Activated CD8-positive, alpha-beta memory T cell treated with anti-CD3 and anti-CD28 coated beads for 24 hours (primary cell): ENCODE results near the gene APBB2.

ENCODE experiments used
- DNase-seq: peaks from one replicate; pipeline ENCODE4 v3.0.0-alpha.2; 2020

The APBB2 gene

DNA sequence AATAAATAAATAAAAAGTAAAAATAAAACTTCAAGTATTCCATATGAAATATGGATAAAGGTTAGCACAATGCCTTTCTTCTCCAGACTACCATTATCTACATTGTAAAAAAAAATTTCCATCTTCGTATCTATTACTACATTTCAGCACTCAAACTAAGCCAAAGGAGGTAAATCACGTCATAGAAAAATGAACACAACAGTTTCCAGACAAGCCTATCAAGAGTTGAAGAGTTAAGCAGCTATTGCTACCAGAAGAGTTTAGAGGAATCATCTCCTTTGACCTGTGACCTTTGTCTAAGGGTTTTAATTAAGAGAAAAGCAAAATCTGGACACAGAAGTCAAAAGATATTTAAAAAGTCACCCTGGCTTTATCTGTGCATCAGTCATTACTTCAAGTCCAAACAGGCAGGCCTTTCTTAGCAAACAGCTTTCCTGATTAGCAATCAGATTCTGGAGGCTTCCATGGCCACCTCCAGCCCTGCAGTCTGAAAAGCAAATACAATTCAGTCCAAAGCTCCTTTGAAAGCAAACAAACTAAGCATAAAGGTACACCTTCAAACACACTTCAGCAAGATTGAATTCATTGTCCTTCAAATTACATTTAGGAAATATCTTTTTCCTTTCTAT lies 82.2 kb downstream of the APBB2 start:
- no peak for DNase-seq

DNA sequence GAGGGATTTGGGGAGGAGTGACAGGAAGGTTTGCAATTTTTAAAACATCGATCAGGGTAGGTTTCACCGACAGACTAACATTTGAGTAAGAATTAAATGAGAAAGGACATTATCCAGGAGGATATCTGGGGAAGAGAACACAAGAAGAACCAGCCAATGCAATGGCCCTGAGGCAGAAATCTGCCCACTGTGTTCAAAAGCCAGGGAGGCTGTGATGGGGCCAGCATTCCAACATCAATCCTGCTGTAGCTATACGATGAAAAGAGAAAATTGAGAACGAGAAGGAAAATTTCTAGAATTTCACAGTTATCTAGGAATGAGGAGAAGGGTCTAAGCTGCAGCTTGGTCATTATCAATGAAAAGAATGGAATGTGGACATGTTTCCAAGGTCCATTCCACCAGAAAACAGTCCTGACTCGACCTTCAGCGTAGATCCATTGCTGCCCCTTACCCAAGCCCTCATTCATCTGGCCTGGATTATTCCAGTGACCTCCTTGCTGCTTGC lies 84.4 kb downstream of the APBB2 start:
- DNase-seq, result no peak

DNA sequence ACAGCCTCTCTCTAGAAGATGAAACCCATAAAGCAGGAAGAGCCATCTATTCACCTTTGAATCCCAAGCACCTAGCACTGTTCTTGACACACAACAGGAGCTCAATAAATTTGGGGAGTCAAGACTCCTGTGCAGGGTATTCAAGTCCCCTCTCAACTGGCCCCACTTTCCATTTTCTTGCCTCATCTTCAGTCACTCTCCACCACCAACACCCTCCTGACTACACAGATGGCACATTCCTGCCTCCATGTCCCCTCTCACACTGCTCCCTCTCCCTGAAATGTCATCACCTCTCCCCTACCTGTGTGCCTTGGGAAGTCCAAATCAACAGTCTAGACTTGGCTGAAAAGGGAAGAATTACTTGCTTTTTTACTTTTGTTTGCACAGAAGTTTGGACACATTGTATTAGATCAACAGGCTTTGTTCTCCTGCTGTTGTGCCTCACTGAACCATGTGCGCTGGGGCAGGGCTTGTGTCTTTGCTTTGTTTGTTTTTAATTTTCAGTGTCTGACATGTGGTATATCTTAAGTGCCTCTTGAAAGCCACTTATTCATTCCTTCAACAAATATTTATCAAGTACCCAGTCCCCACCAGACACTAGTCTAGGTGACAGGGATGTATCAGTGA lies 85.1 kb downstream of the APBB2 start:
- no peak for DNase-seq

DNA sequence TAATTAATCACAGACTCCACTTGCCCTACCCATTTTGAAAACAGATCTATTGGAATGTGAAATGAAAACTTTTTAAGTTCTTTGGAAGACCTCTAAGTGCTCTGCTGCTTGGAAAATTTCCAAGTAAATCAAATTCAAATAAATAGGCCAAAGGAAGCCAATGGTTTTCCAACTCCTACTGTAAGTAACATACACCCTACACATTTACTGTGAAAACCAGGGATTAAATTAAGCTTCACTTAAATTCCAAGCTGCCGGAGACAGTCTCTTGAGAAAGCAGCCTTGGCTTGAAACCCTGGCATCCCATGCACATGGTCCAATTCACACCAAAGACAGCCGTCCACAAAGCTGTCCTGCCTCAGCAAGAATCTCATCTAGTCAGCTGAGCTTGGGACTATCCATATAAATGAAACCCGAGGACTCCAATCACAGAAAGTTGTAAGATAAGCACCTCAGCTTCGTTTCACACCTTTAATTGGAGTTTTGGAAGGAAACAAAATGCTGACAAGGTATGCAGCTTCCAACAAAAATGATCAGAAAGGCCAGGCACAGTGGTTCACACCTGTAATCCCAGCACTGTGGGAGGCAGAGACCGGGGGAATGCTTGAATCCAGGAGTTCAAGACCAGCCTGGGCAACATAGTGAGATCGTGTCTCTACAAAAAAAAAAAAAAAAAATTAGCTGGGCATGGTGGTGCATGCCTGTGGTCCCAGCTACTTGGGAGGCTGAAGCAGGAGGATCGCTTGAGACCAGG lies 88.6 kb downstream of the APBB2 start:
- no peak for DNase-seq

DNA sequence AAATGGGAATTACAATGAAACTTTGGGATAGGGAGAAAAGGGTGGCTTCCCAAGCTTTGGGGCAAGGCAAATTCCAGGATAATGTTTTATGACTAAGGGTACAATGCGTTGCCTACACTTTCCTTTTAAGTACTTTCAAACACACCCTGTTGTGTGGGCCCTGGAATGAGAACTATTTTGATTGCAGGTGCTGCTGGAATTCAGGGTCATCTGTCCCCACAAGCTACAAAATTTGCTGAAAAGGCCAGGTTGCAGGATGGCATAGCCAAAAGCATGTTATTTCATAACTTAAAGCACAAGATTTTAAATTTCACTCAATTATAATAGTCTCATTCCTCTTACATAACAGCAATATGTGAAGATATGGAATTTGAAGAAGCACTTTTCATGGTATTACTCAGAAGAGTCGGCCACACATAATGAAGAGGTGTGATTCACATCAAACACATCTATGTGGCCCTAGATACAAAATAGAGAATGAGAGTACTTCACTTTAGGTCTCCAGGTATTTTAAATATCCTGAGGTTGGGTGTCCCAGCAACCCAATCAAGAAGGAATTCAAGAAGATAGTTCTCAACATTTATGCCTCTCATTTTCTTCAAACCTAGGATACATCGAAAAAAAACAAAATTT lies 89.3 kb downstream of the APBB2 start:
- DNase-seq, result no peak

DNA sequence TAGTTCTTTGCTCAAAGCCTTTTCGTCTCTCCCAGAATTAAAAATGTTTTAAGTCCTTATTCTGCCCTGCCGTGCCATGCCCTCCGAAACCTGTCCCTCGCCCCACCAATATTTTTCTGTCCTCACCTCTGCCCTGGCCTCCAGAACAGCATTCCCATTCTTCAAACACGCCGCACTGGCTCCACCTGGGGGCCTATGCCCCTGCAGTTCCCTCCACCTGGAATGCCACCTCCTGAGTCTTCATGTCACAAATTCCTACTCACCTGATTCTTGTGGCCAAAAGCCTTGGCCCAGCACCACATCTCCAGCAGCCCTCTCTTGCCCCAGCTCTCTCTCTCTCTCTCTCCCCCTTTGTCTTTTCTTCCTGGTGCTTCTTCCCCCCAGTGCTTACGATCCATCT lies 91.6 kb downstream of the APBB2 start:
- DNase-seq, result no peak

- DNase-seq, result no peak
Measured at GRCh38 chr4:41122309-41122708, 92.0 kb downstream of the APBB2 start.

GRCh38 chr4:41121906-41122305 lies 92.4 kb downstream of the APBB2 start:
- DNase-seq, result no peak

DNA sequence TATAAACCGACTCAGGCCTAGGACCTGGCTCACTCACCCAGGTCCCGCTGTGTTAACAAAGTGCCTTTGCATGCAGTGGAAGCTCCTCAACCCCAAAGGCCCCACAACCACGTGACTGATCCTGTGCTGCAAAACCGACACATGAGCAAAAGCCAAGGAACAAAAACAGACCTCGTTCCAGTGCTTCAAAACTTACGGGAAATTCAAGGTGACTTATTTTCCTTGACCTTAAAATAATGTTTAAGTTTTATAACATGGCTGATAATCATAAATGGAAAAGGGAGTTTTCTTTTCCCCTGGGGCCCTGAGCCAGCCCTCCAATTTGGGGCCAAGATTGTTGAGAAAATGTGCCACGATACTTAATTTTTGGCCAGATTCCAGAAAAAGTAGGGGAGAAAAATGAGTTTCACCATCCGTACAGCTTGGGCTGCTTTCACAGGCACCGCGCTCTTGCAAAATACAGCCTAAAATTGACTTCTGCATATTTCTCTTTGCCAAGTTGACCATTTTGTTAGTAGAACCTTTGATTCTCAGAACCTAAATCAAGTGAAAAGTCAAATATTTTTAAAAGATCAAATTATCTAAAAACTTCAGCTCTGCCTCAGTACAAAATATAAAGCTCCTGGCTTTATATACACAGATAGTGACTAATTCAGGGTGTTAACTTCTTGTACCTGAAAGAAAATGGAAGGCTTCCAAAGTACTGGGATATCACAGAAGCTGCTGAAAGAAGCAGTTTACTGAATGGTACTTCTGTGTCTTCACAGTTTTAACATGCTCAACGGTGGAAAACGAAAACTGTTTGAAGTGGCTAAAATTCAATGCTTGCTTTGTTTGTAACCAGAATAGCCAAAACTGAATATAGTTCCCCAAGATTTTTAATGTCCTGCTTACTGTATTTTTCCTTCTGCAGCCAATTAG lies 93.8 kb downstream of the APBB2 start:
- no peak for DNase-seq

GRCh38 chr4:41119867-41120295 lies 94.5 kb downstream of the APBB2 start:
- DNase-seq, result no peak

GRCh38 chr4:41111791-41112190 lies 102.6 kb downstream of the APBB2 start:
- no peak for DNase-seq

GRCh38 chr4:41110050-41110449 lies 104.3 kb downstream of the APBB2 start:
- DNase-seq, result no peak

- no peak for DNase-seq
Measured at GRCh38 chr4:41108481-41108880, 105.9 kb downstream of the APBB2 start.

DNA sequence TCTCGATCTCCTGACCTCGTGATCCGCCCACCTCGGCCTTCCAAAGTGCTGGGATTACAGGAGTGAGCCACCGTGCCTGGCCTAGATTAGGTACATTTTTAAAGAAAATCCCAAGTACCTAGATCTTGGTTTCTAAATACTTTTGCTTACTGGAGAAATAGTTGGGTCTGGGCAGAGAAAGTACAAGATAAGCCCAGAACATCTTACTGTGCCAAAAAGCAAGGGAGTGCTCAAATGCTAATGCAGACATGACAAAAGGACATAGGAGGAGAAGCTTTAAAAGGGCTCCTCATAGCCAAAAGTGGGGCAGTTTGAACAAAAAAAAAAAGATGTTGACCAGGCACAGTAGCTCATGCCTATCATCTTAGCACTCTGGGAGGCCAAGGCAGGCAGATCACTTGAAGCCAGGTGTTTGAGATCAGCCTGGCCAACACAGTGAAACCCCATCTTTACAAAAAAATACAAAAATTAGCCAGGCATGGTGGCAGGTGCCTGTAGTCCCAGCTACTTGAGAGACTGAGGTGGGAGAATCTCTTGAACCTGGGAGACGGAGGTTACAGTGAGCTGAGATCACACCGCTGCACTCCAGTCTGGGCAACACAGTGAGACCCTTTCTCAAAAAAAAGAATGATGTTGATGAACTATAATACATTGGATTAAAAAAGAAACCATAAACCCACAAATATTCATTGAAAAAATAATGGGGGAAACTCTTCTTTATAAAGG lies 107.5 kb downstream of the APBB2 start:
- DNase-seq, result no peak

DNA sequence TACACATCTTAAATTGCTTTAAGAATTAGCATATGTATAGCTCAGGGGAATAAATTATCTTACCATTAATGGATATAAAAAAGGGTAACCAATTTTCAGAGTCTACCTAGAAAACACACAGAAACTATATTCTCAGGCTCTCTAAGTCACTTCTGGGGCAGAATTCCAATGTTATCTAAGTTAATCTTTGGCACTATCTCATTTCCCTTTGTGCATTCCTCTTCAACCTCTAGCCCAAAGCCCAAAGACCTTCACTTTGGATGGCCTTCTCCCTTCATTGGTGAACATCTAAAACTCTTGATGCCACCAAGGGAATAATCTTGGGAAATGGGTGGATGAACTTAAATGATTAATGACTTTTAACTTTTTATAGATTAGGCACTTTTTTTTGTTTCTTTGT lies 108.3 kb downstream of the APBB2 start:
- no peak for DNase-seq

- no peak for DNase-seq
Measured at GRCh38 chr4:41104155-41104554, 110.2 kb downstream of the APBB2 start.

GRCh38 chr4:41103657-41104056 lies 110.7 kb downstream of the APBB2 start:
- DNase-seq, result no peak

DNA sequence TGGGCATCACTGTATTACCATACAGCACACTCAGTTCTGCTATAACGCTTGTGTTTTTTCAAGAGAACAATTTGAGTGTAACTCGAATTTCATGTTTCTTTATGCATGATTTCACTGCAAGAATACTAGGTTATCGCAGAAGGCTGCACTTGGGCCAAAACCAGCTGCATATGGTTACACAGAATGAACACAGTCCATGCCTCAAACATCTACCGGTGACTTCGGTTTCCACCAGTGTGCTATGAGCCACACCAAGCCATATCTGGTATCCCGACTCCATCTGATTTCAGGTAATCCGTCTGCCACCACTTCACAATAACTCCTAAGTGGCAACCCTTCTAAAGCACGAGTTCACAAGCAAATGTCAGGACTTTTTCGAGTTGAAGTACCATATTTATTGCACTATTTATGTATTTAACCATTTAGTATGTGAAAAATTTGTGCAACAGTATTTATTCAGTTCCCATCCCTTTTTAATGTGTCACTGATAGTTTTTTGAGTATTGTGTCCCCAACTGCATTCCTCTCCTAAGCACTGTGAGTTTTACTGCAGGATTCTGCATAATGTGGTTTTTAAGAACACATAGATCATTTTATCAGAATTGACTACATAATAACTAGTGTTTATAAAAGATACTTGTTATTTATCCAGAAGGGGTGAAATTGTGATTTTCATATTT lies 111.8 kb downstream of the APBB2 start:
- no peak for DNase-seq

DNA sequence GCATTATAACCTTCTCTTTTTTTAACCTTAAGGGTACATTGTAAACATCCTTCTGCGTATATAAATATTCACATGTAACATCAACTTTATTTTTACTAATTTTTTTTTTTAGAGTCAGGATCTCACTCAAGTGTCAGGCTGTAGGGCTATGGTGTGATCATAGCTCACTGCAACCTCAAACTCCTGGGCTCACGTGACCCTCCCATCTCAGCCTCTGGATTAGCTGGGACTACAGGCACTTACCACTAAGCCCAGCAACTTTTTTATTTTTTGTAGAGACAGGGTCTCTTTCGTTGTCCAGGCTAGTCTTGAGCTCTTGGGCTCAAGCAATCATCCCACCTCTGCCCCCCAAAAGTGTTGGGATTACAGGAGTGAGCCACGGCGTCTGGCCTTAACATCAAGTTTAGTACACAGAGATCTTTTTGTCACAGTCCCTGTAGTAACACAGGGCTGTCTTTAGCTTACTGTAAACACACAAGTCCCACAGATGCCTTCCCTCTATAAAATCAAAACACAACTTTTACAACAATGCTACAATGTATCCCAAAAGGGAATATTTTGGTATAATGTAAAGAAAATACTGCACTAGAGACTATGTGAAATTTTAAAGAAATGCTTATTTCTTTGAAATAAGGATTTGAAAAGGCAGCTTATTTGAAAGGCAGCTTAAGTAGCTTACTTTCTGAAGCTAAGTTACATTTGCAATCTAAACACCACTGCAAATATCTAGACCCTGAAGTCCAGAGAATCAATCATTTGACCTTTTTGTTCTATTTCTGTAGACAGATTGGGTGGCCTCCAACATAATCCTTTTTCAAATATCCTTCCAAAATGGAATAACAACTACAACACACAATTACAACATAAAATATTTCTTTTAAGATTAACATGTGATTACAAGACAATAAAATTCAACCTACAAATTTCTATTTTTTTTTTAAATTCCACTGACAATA lies 116.0 kb downstream of the APBB2 start:
- no peak for DNase-seq

GRCh38 chr4:41095973-41096372 lies 118.4 kb downstream of the APBB2 start:
- no peak for DNase-seq
